Mucosa of stomach (tissue), 1 donor: ENCODE data around the gene TTC31.
"Not testable (repeated sequence)": the region's sequence is repeated elsewhere in the genome, so short reads cannot be mapped to it uniquely, and the experiment has no call there.

Experiments
- H3K27me3 ChIP-seq: one replicate; pipeline ENCODE4 v1.7.0; 2013; ENCODE audit warnings: mild to moderate bottlenecking, low read length; ENCODE audit not compliant: control insufficient read depth, insufficient read depth
- H3K36me3 ChIP-seq: one replicate; pipeline ENCODE4 v1.7.0; 2013; ENCODE audit warnings: low read length; ENCODE audit not compliant: control insufficient read depth, insufficient read depth
- H3K4me1 ChIP-seq: one replicate; pipeline ENCODE4 v1.7.0; 2013; ENCODE audit warnings: mild to moderate bottlenecking, low read length; ENCODE audit not compliant: control insufficient read depth, insufficient read depth
- H3K4me3 ChIP-seq: one replicate; pipeline ENCODE4 v1.7.0; 2013; ENCODE audit warnings: low read length
- H3K9ac ChIP-seq: one replicate; pipeline ENCODE4 v1.7.0; 2013; ENCODE audit warnings: mild to moderate bottlenecking, low read length, moderate library complexity
- H3K9me3 ChIP-seq: one replicate; pipeline ENCODE4 v1.7.0; 2013; ENCODE audit warnings: mild to moderate bottlenecking, low read length, moderate library complexity; ENCODE audit not compliant: control insufficient read depth
- donor health status: Pancreatic carcinoma.

The TTC31 gene

DNA sequence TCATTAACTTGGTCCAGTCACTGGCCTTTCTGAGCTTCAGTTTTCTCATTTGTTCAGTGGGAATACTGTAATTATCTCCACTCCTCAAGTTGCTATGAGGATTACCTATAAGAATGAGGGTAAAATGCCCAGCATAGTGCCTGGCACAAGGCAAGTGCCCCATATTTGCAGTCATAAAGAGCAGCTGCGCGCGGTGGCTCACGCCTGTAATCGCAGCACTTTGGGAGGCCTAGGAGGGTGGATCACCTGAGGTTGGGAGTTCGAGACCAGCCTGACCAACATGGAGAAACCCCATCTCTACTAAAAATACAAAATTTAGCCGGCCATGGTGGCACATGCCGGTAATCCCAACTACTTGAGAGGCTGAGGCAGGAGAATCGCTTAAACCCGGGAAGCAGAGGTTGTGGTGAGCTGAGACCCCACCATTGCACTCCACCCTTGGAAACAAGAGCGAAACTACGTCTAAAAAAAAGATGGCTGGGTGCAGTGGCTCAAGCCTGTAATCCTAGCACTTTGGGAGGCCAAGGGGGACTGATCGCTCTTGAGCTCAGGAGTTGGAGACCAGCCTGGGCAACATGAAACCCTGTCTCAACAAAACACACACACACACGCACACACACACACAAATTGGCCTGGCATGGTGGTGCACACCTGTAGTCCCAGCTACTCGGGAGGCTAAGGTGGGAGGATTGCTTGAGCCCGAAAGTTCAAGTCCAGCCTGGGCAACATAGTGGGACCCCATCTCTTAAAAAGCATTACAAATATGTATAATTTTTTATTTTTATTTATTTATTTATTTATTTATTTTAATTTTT, 40.2 kb upstream of the TTC31 start:
- Histone ChIP-seq H3K4me1 (peaks cover 33% of the 10 kb centered on the region), H3K9ac (peak overlapping the region; percentile 77), H3K4me3 (peak overlapping the region; percentile 63)
- not testable (repeated sequence) for H3K36me3 ChIP-seq, H3K27me3 ChIP-seq, H3K9me3 ChIP-seq

DNA sequence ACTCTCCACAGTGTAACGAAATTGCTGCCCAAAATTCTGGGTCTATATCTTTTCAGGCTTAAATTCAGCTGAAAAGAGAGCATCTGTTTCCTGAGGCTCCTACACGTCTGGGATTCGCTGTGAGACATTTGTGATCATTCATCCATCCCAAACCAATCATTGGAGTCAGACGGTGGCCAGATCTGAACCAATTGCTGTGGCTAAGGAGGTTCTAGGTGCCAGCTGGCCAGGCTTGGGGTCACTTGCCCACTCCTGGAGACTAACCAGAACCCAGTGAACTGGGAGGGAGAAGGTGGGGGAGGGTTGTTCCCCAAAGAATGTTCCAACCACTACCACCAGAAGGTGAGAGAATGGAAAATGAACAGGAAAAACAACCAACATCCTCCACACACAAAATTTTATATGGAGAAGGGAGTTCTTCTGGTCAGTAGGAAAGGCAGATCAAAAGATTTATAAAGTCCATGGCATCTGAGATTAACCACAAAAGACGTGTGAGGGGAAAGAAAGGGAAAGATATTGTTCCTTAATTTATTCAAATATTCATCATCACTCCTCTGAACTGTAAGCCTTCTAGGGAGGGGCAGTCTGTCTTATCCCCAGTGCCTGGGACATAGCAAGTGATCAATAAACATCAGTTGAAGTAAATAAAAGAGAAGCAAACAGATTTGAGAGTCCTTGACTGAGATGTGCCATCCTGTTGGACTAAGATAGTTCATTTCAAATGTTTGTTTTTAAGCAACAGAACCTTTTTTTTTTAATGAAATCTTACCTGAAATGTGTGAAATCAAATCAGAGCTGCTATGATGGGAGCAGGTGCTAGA, 38.2 kb upstream of the TTC31 start:
- H3K4me1 ChIP-seq, result peaks cover 26% of the 10 kb centered on the region
- no peaks in the 10 kb centered on the region for H3K9me3 ChIP-seq
- no peak overlapping the region for H3K9ac ChIP-seq
- no peak overlapping the region for H3K4me3 ChIP-seq
- H3K36me3 ChIP-seq, result no peaks in the 10 kb centered on the region
- H3K27me3 ChIP-seq, result peaks cover 9% of the 10 kb centered on the region

DNA sequence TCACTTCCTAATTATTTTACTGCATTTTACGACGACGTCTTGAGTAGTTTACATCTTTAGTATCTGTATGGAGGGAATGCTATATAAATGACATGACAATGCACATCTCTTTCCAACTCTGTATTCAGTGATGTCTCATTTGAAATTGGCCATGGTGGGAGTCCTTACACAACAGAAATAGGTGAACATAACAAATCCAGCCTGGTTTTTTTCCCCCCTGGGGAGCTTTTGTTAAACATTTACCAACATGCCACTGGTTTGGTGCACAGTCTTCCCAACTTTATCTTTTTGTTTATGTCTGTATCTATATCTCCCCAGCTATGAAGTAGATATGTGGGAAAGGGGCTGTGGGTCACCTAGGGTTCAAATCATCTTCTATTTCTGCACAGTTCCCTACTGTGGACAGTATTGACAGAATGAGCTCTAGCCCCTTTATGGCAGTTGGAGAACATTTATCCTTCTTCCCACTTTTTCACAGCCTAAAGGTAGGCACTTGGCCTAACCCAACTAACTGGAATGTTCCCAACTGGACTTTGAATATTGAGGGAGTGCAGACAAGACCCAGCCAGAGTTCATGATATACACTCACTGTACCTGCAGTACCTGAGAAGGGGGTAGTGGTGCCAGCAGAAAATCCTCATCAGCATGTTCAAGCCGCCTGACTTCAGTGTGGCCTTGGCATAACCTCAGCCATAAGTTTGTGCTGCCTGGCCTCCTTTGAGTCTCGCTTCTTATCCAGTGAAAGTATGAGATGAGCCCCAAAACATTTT, 35.5 kb upstream of the TTC31 start:
- Histone ChIP-seq H3K9me3 (no peaks in the 10 kb centered on the region), H3K9ac (no peak overlapping the region), H3K4me1 (peaks cover 3% of the 10 kb centered on the region), H3K36me3 (no peaks in the 10 kb centered on the region), H3K27me3 (no peaks in the 10 kb centered on the region), H3K4me3 (no peak overlapping the region)

DNA sequence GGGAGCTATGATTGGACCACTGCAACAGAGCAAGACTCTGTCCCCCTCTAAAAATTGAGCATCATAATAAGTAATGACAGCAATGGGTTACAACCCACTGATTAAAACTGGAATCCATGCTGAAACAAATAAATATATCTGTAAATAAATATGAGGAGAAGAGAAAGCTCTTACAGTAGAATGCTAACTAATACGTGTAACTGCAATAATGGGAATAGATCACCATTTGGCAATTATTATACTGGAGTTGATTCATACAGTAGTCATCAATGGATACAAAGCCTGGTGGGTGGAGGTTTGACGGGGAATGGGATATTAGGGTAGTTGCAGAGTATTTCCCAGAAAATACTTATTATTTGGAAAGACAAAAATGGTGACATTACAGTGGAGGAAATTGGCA, 34.1 kb upstream of the TTC31 start:
- H3K36me3 ChIP-seq, result no peaks in the 10 kb centered on the region
- H3K4me1 ChIP-seq, result no peaks in the 10 kb centered on the region
- no peaks in the 10 kb centered on the region for H3K9me3 ChIP-seq
- no peak overlapping the region for H3K4me3 ChIP-seq
- no peaks in the 10 kb centered on the region for H3K27me3 ChIP-seq
- H3K9ac ChIP-seq, result no peak overlapping the region

DNA sequence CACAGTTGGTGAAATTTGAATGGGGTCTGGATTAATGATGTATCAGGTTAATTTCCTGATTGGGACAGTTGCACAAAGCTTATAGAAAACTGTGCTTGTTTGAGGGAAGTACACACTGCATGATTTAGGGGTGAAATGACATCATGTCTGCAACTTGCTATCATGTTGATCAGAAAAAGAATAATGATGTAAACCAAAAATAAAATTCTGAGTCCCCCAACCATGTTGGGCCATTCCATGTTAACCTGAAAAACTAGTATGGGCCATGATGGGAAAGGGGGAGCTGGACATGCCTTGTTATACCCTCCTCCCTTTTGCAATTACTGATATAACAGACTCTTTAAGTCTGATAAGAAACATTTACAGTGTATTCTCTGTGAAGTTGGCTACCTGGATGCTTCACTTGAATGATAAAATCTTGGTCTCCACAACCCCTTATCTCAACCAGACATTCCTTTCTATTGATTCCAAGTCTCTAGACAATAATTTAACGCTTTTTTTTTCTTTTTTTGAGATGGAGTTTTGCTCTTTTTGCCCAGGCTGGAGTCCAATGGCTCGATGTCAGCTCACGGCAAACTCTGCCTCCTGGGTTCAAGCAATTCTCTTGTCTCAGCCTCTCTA, 32.2 kb upstream of the TTC31 start:
- H3K9me3 ChIP-seq, result no peaks in the 10 kb centered on the region
- no peak overlapping the region for H3K9ac ChIP-seq
- H3K36me3 ChIP-seq, result no peaks in the 10 kb centered on the region
- H3K27me3 ChIP-seq, result no peaks in the 10 kb centered on the region
- H3K4me3 ChIP-seq, result no peak overlapping the region
- H3K4me1 ChIP-seq, result peaks cover 5% of the 10 kb centered on the region

DNA sequence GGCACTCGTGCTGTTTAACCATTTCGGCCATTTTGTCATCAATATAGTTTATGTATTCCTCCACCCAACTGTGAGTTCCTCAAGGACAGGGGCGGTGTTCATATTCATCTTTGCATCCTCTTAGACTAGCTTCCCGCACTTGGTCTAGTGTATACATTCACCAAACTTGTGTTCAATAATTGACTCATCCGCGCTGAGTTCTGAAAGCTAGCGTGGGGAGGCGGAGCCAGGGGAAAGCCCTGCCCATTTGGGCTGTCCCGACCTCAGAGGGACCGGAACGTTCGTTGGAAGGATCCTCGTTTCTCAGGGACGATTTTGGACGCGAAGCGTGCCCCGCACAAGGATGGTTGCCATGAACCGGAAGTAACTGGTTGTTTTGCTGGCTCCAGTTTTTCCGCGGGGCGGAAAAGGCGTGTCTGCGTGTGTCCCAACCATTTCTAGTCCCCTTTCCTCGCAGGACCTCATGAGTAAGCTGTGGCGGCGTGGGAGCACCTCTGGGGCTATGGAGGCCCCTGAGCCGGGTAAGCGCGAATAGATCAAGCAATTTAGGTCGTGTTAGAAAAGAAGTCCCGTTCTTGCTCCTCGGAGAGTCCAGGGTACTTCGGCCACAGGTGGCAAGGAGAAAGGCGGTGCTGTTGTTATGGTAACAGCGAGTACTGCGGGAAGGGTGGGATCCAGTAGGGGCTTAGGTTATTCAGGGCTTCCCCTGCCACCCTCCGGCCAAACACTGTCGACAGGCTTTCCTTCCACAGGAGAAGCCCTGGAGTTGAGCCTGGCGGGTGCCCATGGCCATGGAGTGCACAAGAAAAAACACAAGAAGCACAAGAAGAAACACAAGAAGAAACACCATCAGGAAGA, 28.0 kb upstream of the TTC31 start, which contains the start of gene INO80B:
Gene INO80B (plus strand): TSS at position 434 of the 858 bp plus-strand sequence. CDS start 30 bp downstream, at position 464.
- H3K4me1 ChIP-seq, result peaks cover 27% of the 10 kb centered on the region
- no peaks in the 10 kb centered on the region for H3K9me3 ChIP-seq
- H3K4me3 ChIP-seq, result peak within 1 kb of the TSS; percentile 77
- H3K36me3 ChIP-seq, result no peaks in the 10 kb centered on the region
- peak within 1 kb of the TSS; percentile 74 for H3K9ac ChIP-seq
- H3K27me3 ChIP-seq, result no peaks in the 10 kb centered on the region

DNA sequence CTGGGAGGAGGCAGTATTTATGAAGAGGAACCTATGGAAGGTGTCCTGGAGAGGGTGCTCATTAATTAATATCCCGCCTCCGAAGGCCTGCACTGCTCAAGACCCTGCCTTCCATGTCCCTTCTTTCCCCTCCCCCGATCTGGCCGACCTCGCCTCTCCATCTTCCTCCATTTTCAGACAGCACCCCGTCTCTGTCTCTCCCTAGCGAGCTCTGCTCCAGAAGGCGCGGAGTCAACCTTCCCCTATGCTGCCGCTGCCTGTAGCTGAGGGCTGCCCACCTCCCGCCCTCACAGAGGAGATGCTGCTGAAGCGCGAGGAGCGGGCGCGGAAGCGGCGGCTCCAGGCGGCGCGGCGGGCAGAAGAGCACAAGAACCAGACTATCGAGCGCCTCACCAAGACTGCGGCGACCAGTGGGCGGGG, 25.7 kb upstream of the TTC31 start:
- Histone ChIP-seq H3K4me3 (peak overlapping the region; percentile 2), H3K36me3 (no peaks in the 10 kb centered on the region), H3K27me3 (no peaks in the 10 kb centered on the region), H3K4me1 (peaks cover 27% of the 10 kb centered on the region), H3K9me3 (no peaks in the 10 kb centered on the region), H3K9ac (peak overlapping the region; percentile 92)

DNA sequence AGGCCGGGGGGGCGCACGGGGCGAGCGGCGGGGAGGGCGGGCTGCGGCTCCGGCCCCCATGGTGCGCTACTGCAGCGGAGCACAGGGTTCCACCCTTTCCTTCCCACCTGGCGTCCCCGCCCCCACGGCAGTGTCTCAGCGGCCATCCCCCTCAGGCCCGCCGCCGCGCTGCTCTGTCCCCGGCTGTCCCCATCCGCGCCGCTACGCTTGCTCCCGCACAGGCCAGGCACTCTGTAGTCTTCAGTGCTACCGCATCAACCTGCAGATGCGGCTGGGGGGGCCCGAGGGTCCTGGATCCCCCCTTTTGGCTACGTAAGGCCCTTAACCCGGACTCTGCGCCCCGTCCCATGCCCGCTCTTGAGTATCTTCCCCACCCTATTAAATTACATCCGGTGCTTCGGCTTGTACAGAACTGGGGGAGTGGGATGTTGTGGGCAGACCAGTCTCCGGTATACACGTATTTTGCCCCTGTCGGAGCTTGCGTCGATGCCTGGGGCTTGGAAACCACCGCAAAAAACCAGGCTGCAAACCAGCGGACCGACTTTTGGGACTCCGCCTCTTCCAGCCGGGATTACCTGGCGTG, 25.2 kb upstream of the TTC31 start:
- peaks cover 27% of the 10 kb centered on the region for H3K4me1 ChIP-seq
- no peaks in the 10 kb centered on the region for H3K27me3 ChIP-seq
- H3K36me3 ChIP-seq, result no peaks in the 10 kb centered on the region
- no peaks in the 10 kb centered on the region for H3K9me3 ChIP-seq
- H3K9ac ChIP-seq, result peak overlapping the region; percentile 92
- H3K4me3 ChIP-seq, result peak overlapping the region; percentile 86

DNA sequence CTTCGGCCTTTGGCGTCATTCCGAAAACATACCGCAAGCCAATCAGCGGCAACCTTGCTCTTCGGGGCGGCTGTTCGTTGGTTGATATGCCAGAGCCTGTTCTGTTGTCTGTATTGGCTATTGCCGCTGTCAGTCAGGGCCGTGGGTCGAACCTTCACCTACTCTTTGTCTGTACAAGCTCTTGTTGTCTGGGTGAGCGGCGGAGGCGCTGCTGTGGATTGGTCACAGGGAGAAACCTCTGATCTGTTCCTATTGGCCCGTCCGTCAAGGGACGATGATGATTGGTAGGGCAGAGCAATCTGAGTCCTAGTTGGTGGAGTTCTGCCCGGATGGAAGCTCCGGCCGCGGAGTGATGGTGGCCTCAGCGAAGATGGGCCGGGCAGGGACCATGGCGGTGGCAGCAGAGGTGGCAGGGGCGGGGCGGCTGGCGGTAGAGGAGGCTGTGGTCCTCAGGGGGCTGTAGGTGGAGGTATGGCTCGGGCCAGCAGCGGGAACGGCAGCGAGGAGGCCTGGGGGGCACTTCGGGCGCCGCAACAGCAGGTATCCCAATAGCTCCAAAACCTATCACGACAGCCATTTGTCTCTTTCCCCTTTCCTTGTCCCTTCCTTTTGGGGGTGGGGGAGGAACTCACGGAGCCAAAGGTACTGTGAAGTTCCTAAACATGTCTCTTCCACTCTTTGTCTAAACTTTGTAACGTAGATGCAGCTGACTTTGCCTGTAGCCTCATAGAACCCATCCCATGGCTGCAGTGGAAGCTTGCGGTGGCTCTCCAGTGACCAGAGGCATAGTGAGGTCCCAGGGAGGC, 24.5 kb upstream of the TTC31 start, which contains the start of gene WBP1:
Gene WBP1 (plus strand): TSS at position 307 of the 806 bp plus-strand sequence. CDS start 165 bp downstream, at position 472.
- Histone ChIP-seq H3K36me3 (no peaks in the 10 kb centered on the region), H3K4me3 (peak within 1 kb of the TSS; percentile 86), H3K27me3 (no peaks in the 10 kb centered on the region), H3K9me3 (no peaks in the 10 kb centered on the region), H3K9ac (peak within 1 kb of the TSS; percentile 92), H3K4me1 (peaks cover 34% of the 10 kb centered on the region)

DNA sequence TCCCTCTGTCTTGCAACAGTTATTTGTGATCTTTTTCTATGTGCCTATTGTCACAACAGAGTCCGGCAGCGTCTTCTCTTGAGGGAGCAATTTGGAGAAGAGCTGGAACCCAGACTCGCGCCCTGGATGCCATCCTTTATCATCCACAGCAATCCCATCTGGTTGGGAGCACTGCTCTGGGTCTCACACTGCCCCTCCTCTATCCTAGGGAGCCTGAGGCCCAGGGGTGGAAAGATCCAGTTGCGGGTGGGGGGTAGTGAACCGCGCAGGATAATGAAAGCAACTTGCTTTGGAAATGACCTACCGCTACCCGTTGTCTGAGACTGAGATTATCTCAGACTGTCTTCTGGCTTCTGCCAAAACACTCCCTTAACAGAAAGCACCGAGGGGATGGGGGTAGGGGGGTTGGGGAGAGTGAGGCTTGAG, 23.9 kb upstream of the TTC31 start:
- Histone ChIP-seq H3K27me3 (no peaks in the 10 kb centered on the region), H3K9me3 (no peaks in the 10 kb centered on the region), H3K9ac (peak overlapping the region; percentile 81), H3K4me1 (peaks cover 35% of the 10 kb centered on the region), H3K36me3 (no peaks in the 10 kb centered on the region), H3K4me3 (peak overlapping the region; percentile 44)
